GM12892 (cell line): ENCODE data around the gene SMYD3. TPM values are rescaled to one million over a fixed set of nuclear protein-coding genes. Genes with fewer than 3 reads are reported as not detected.
A peak's percentile ranks its signal among the peaks of the same experiment; 100 is the strongest.

Experiments used
- DNase-seq: peaks from one replicate; pipeline ENCODE4 v3.0.0; 2011; ENCODE audit not compliant: insufficient read length
- FAIRE-seq: peaks from 2 replicates; lab custom pipeline; 2011; peaks lifted over from hg19 to GRCh38; lab: Jason Lieb, UNC
- POLR2A ChIP-seq: IDR thresholded peaks from 2 replicates; pipeline ENCODE4 v1.6.1; 2011; ENCODE audit warnings: low read depth, low read length, control low read depth
- POLR2AphosphoS5 ChIP-seq: IDR thresholded peaks from 2 replicates; pipeline ENCODE4 v1.6.1; 2011; ENCODE audit warnings: low read depth, low read length, control low read depth
- TAF1 ChIP-seq: IDR thresholded peaks from 2 replicates; pipeline ENCODE4 v1.6.1; 2011; ENCODE audit warnings: low read depth, mild to moderate bottlenecking, control low read depth, low read length, borderline replicate concordance
- polyA plus RNA-seq: library from polyadenylated mRNA; unstranded; fragments of >200 nt; gene quantifications from one replicate; pipeline ENCODE4 v1.2.1, GENCODE V29; 2012; ENCODE audit warnings: missing spikeins, inconsistent platforms; ENCODE audit not compliant: missing spikeins

Gene SMYD3
- 30.2 TPM for polyA plus RNA-seq

DNA sequence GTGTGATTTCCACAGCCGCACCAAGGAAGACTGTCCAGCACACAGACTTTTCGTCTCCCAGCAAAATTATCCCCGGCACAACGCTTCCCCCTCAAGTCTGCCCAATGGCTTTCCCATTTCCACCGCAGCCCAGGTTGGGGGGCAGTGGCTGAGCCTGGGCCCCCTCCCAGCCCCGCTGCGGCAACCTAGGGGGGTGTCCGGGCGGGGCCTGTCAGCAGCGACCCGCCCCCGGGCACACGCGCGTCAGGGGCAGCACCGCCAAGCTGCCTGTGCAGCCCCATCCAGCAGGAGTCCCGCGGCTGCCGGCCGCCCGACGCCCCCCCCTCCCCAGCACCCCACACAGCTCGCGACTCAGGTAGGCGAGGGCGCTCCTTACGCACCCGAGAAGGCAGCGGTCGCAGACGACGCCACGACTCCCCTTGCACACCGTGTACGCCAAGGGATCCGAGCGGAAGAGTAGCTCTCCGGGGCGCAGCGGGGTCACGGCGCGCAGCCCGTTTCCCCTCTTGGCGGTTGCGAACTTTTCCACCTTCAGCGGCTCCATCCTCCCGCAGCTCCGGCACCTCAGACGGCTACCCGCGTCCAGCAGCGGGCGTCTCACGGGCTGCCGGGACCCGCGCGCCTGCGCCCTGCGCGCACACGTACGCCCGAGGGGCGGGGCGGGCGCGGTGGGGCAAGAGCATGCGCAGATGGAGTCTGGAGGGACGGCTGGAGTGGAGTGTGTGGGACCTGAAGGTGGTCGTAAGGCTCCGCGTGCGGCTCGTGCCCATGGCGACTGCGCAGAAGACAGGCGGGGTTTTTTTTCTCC lies at the start of gene SMYD3:
Gene SMYD3 (minus strand): TSS at position 606 of the 808 bp plus-strand sequence.
- TF ChIP-seq POLR2A, result 0 out of 2 replicates have a peak, but pooled peaks have one; percentile 21
- TF ChIP-seq TAF1, result no peak
- no peak for TF ChIP-seq POLR2AphosphoS5
- FAIRE-seq (peak; percentile 85), DNase-seq (peak; percentile 83)

DNA sequence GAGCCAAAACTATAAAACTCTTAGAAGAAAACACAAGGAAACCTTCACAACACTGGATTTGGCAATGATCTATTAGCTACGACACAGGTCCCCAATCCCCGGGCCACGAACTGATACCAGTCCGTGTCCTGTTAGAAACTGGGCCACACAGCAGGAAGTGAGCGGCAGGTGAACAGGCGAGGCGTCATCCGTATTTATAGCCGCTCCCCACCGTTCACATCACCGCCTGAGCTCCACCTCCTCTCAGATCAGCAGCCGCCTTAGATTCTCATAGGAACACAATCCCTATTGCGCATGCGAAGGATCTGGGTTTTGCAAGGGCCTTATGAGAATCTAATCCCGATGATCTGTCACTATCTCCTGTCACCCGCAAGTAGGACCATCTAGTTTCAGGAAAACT lies 47.1 kb upstream of the SMYD3 start:
- FAIRE-seq, result no peak
- DNase-seq, result no peak
- TF ChIP-seq POLR2AphosphoS5 (no peak), POLR2A (no peak), TAF1 (no peak)

DNA sequence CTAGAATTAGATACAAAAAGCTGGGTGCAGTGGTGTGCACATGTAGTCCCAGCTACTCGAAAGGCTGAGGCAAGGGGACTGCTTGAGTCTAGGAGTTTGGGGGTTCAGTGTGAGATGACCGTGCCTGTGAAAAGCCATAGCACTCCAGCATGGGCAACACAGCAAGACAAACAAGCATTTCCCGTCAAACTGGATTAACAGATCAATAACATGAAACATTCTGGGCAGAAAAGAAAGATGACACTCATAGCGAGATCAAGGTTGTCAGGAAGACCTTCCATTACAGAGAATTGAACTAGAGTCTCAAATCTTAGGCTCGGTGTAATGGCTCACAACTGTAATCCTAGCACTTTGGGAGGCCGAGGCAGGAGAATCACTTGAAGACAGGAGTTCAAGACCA lies 45.0 kb upstream of the SMYD3 start:
- DNase-seq (no peak), FAIRE-seq (no peak)
- TF ChIP-seq POLR2AphosphoS5 (no peak), POLR2A (no peak), TAF1 (no peak)

DNA sequence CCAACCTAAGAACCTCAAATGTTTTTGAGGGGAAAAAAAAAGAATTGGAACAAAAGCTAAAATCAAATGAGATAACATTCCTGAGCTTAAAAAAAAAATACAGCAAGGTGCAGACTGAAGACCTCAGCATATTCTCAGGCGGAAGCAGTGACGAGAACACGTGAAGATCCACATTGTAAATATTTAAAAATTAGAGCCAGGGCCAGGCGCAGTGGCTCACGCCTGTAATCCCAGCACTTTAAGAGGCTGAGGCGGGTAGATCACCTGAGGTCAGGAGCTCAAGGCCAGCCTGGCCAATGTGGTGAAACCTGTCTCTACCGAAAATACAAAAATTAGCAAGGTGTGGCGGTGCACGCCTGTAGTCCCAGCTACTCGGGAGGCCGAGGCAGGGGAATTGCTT lies 43.3 kb upstream of the SMYD3 start:
- DNase-seq (no peak), FAIRE-seq (no peak)
- TF ChIP-seq POLR2A (no peak), POLR2AphosphoS5 (no peak), TAF1 (no peak)

DNA sequence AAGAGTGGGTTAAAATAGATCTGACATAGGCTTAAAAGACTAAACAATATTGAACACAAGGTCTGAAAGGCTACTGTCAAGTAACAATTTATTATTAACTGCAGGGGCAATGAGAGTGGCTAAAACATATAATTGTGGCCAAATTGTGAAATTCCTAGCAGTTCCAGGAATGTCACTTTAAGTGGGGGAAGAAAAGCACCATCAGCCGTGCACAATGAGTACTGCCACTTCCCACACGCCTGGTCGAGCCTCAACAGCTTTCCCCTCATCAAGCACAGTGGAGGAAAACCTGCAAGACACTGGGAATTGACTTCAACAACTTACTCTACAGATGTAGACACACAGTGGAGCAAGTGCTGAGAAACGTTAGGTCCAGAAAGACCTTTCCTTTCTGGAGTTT lies 42.6 kb upstream of the SMYD3 start:
- DNase-seq, result no peak
- no peak for TF ChIP-seq POLR2A
- no peak for TF ChIP-seq TAF1
- no peak for TF ChIP-seq POLR2AphosphoS5
- no peak for FAIRE-seq

DNA sequence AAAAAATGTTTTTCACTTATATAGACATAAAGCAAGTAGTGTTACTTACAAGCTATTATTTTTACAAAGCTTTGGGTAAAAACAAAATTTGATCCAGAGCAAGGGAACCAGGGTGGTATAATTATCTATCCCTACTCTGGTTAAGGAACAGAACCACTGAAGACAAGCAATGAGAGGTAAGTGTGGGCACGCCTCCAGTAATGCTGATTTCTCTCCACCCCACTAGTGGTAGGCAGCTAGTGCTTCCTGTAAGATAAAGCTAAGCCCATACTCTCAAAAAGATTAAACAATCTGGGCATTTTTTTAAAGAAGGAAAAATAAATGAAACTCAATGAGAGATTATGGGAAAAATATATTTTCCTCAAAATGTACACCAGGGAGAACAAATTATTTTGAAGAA lies 36.9 kb upstream of the SMYD3 start:
- FAIRE-seq (no peak), DNase-seq (no peak)
- TF ChIP-seq TAF1 (no peak), POLR2A (no peak), POLR2AphosphoS5 (no peak)

DNA sequence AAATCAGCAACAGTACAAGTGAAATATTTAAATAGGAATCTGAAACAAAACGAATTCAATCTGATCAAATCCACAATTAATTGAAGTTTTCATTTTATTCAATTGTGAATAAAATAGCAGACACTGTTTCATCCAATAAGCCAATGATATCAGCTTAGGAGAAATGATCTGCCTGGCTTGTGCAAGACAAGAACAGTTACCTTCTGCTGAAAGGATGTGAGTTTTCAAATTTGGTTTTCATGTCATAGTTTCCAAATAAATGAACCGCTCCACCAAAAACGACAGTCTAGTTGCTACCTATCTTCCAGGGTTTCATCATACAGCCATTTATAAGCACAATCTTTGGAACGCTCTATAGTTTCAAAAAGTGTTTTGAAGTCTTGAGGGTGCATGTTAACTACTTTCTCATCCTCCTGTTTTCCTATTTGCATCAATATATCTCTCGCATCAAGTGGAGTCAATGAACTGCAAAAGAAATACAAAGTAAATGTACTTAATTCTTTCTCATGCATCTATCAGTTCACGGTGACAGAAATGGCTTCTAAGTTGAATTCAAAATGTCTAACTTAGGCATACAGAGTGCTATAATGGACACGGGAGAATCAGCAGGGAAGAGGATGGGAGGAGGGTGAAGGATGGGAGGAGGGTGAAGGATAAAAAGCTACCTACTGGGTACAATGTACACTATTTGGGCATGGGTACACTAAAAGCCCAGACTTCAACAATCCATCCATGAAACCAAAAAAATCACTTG lies 33.8 kb upstream of the SMYD3 start:
- no peak for DNase-seq
- no peak for TF ChIP-seq POLR2AphosphoS5
- TF ChIP-seq POLR2A, result no peak
- no peak for TF ChIP-seq TAF1
- FAIRE-seq, result no peak

DNA sequence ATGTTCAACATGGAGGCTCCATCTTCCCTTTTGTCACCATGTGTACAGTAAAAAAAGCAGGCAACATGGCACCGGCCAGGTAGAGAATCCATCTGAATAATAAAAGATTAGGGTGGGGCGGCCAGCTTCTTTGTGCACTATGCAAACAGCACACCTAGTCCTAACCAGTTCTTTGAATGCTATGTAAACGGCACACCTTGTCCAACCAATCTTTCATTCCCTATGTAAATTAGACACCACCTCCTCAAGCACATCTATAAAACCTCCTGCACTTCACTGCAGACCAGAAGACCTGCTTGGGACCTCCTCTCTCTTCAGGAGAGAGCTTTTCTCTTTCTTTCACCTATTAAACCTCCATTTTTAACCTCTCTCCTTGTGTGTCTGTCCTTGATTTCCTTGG lies 30.8 kb upstream of the SMYD3 start:
- FAIRE-seq, result no peak
- DNase-seq, result no peak
- TF ChIP-seq TAF1 (no peak), POLR2A (no peak), POLR2AphosphoS5 (no peak)

DNA sequence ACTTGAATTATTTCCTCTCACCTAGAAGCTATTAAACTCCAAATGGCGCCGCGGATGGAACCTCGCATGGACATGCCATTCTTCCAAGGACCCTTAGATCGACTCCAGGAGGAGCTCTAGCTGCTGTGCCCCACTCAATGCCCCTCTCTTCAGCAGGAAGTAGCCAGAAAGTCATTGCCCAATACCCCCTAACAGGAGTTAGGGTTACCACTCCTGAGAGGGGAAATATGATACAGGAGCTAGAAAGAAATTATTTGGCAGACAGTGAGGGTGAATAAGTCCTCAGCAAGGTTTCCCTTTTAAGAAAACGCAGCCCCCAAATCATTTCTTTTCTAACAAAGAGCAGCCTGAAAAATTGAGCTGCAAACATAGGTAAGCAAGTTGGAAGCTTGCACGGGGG lies 30.4 kb upstream of the SMYD3 start:
- FAIRE-seq (no peak), DNase-seq (no peak)
- TF ChIP-seq POLR2AphosphoS5, result no peak
- TF ChIP-seq POLR2A, result no peak
- TF ChIP-seq TAF1, result no peak

DNA sequence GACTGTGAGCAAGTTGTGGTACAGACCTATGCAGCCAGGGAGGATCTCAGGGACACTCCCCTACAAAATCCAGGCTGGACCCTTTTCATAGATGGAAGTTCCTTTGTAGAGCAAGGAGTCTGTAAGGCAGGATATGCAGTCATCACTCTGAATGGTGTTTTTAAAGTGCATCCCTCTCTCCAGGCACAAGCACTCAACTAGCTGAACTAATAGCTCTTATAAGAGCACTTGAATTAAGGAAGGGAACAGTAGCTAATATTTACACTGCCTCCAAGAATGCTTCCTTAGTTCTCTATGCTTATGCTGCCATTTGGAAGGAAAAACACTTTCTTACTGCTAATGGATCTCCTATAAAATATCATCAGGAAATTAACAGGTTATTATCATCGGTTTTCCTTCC lies 27.0 kb upstream of the SMYD3 start:
- DNase-seq, result no peak
- no peak for FAIRE-seq

DNA sequence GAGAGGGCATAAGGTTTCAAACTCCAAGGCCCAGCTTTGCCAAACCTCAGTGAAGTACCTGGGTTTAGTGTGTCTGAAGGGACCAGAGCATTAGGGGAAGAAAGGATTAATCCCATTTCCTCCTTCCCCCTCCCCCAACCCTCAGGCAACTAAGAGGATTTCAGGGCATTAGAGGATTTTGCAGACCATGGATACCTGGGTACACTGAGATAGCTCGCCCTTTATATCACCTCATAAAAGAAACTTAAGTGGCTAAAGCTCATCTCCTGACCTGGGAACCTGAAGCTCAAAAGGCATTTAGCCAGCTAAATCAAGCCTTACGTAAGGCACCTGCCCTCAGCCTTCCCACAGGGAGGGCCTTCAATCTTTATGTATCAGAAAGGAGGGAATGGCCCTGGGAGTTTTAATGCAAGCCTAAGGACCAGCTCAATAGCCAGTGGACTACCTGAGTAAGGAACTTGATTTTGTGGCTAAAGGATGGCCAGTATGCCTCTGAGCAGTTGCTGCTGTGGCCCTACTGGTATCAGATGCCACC lies 26.4 kb upstream of the SMYD3 start:
- DNase-seq, result no peak
- no peak for TF ChIP-seq POLR2AphosphoS5
- no peak for TF ChIP-seq TAF1
- no peak for TF ChIP-seq POLR2A
- no peak for FAIRE-seq

More for the DNA sequence above, 27.0 kb upstream of the SMYD3 start:
- no peak for TF ChIP-seq TAF1
- no peak for TF ChIP-seq POLR2AphosphoS5
- TF ChIP-seq POLR2A, result no peak

DNA sequence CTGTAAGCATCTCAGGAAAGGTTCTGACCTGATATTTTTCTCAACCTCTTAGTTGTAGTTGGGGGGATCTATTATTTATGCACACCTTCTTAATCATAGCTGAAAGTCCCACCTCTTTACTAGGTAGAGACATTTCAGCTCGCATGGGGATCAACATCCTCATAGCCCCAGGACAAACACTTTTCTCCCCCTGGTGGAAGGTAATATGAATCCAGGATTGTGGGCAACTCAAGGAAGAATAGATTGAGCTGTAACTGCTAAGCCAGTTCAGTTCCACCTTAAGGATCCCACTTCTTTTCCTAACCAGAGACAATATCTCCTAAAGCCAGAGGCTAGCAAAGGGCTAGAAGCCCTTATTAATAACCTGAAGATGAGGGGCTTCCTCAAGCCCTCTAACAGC lies 25.4 kb upstream of the SMYD3 start:
- FAIRE-seq (no peak), DNase-seq (no peak)
- no peak for TF ChIP-seq POLR2AphosphoS5
- TF ChIP-seq TAF1, result no peak
- TF ChIP-seq POLR2A, result no peak

DNA sequence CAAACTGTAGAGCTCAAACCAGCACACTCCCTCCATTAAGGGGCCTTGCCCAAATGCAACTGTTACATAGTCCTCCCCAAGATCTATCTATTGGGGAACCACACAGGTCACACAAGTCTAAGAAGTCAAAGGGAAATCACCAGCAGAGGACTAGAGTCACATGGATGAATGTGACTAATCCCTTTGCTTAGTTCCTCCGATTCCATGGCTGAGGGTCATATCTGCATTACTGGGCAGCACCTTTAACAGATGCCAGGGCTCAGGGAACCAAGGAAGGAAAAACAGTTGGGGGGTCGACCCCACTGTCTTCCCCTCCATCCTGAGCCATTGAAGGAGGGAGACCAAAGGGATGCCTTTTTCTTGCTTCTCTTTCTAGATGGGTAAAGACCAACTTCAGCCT lies 23.4 kb upstream of the SMYD3 start:
- FAIRE-seq, result no peak
- no peak for DNase-seq
- no peak for TF ChIP-seq TAF1
